Skeletal muscle tissue (tissue), 4 donors: ENCODE data around the gene MAP1A. TPM values are rescaled to one million over a fixed set of nuclear protein-coding genes. Genes with fewer than 3 reads are reported as not detected.
A peak's percentile ranks its signal among the peaks of the same experiment; 100 is the strongest.

Source experiments
- H3K27ac ChIP-seq: one replicate; pipeline ENCODE4 v1.7.0; 2013; ENCODE audit warnings: mild to moderate bottlenecking, low read depth, low read length, inconsistent platforms
- H3K27me3 ChIP-seq, 3 donors: one replicate each; pipeline ENCODE4 v1.7.0; 2013; ENCODE audit warnings: low read length in 3 of 3; ENCODE audit not compliant: control insufficient read depth in 3 of 3, insufficient read depth in 3 of 3
- H3K36me3 ChIP-seq, 3 donors: one replicate each; pipeline ENCODE4 v1.7.0; 2013; ENCODE audit warnings: low read length in 3 of 3; ENCODE audit not compliant: control insufficient read depth in 3 of 3, insufficient read depth in 3 of 3
- H3K4me1 ChIP-seq, 3 donors: one replicate each; pipeline ENCODE4 v1.7.0; 2013; ENCODE audit warnings: low read length in 3 of 3, mild to moderate bottlenecking in 3 of 3; ENCODE audit not compliant: control insufficient read depth in 3 of 3, insufficient read depth in 3 of 3
- H3K4me3 ChIP-seq, 3 donors: one replicate each; pipeline ENCODE4 v1.7.0; 2013; ENCODE audit warnings: low read length in 3 of 3
- H3K9ac ChIP-seq, 3 donors: one replicate each; pipeline ENCODE4 v1.7.0; 2013; ENCODE audit warnings: low read length in 3 of 3, mild to moderate bottlenecking in 3 of 3, moderate library complexity in 2 of 3, low read depth in 1 of 3
- H3K9me3 ChIP-seq, 3 donors: one replicate each; pipeline ENCODE4 v1.7.0; 2013; ENCODE audit warnings: low read length in 3 of 3; ENCODE audit not compliant: control insufficient read depth in 3 of 3
- total RNA-seq: library from RNA; depleted of rRNA; stranded (reverse); fragments of >200 nt; gene quantifications from one replicate; pipeline ENCODE4 v1.2.3, GENCODE V29; 2014
- donor health status: Osteomylitis.

MAP1A gene
- total RNA-seq, 1 donor from 2014 or later, result 19.3 TPM

DNA sequence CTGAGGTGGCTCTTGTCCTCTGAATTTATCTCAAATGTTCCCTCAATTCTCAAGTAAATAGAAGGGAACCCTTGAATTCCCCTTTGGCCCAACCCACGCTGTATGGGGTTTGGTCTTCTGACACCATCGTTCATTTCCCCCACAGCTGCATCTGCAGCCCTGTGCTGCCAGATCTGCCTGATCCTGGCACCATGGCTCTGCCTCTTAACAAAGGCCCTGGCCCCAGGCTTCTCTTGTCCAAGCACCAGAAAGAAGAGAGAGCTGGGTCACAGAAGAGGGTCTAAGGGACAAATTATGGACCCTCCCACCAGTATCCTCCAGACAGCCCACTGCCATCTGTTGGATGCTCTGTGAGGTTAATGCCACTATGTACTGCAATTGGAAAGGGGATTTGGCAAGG is 1.8 kb downstream of the MAP1A start:
- Histone ChIP-seq H3K36me3 (peaks cover 16 to 31% (median 22%) of the 10 kb centered on the region in 3 donors), H3K9ac (peak overlapping the region in 1 of 3 donors; percentile 9), H3K27me3 (peaks cover 0 to 8% (median 7%) of the 10 kb centered on the region in 3 donors), H3K4me3 (peak overlapping the region in 1 of 3 donors; percentile 79), H3K9me3 (no peaks in the 10 kb centered on the region), H3K4me1 (peaks cover 24 to 43% (median 27%) of the 10 kb centered on the region in 3 donors), H3K27ac (no peak overlapping the region)

DNA sequence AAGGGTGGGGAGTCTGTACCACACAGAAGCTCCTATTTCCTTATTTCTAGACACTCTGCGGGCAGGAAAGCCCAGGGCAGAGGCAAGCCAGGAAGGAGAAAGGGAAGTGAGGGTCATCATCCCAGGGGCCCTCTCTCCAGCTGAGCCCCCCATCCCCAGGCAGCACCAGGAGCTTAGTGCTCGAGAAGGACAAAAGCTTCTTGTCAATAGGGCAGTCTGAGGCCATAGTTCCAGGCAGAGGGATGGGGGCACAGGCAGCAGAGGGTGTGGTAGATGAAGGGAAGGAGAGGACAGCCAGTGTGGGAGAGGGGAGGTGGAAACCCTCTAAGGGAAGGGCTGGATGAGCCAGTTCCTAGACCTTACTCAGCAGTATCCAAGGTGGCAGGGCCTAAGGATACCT is 2.7 kb downstream of the MAP1A start:
- H3K27ac ChIP-seq, result no peak overlapping the region
- H3K9me3 ChIP-seq, result no peaks in the 10 kb centered on the region
- no peak overlapping the region for H3K4me3 ChIP-seq
- peaks cover 0 to 8% (median 7%) of the 10 kb centered on the region in 3 donors for H3K27me3 ChIP-seq
- H3K9ac ChIP-seq, result no peak overlapping the region
- H3K4me1 ChIP-seq, result peaks cover 21 to 37% (median 22%) of the 10 kb centered on the region in 3 donors
- peaks cover 24 to 40% (median 25%) of the 10 kb centered on the region in 3 donors for H3K36me3 ChIP-seq

DNA sequence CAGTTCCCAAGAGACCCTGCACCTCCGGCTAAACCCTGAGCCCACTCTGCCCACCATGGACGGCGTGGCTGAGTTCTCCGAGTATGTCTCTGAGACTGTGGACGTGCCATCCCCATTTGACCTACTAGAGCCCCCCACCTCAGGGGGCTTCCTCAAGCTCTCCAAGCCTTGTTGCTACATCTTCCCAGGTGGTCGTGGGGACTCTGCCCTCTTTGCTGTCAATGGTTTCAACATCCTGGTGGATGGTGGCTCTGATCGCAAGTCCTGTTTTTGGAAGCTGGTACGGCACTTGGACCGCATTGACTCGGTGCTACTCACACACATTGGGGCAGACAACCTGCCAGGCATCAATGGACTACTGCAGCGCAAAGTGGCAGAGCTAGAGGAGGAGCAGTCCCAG is 4.0 kb downstream of the MAP1A start:
- Histone ChIP-seq H3K36me3 (peaks cover 25 to 43% (median 28%) of the 10 kb centered on the region in 3 donors), H3K4me3 (no peak overlapping the region), H3K27me3 (peaks cover 0 to 7% (median 6%) of the 10 kb centered on the region in 3 donors), H3K9ac (no peak overlapping the region), H3K27ac (no peak overlapping the region), H3K9me3 (no peaks in the 10 kb centered on the region), H3K4me1 (peaks cover 12 to 25% (median 19%) of the 10 kb centered on the region in 3 donors)

DNA sequence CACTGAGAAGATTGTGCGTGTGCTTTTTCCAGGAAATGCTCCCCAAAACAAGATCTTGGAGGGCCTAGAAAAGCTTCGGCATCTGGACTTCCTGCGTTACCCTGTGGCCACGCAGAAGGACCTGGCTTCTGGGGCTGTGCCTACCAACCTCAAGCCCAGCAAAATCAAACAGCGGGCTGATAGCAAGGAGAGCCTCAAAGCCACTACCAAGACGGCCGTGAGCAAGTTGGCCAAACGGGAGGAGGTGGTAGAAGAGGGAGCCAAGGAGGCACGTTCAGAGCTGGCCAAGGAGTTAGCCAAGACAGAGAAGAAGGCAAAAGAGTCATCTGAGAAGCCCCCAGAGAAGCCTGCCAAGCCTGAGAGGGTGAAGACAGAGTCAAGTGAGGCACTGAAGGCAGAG is 4.8 kb downstream of the MAP1A start:
- Histone ChIP-seq H3K36me3 (peaks cover 26 to 43% (median 28%) of the 10 kb centered on the region in 3 donors), H3K9ac (no peak overlapping the region), H3K27ac (no peak overlapping the region), H3K9me3 (no peaks in the 10 kb centered on the region), H3K4me3 (no peak overlapping the region), H3K27me3 (peaks cover 0 to 7% (median 6%) of the 10 kb centered on the region in 3 donors), H3K4me1 (peaks cover 5 to 19% (median 16%) of the 10 kb centered on the region in 3 donors)

DNA sequence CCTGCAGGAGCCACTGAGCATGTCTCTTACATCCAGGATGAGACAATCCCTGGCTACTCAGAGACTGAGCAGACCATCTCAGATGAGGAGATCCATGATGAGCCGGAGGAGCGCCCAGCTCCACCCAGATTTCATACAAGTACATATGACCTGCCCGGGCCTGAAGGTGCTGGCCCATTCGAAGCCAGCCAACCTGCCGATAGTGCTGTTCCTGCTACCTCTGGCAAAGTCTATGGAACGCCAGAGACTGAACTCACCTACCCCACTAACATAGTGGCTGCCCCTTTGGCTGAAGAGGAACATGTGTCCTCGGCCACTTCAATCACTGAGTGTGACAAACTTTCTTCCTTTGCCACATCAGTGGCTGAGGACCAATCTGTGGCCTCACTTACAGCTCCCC is 6.2 kb downstream of the MAP1A start:
- Histone ChIP-seq H3K36me3 (peaks cover 26 to 43% (median 28%) of the 10 kb centered on the region in 3 donors), H3K9me3 (no peaks in the 10 kb centered on the region), H3K27me3 (no peaks in the 10 kb centered on the region), H3K9ac (no peak overlapping the region), H3K27ac (no peak overlapping the region), H3K4me1 (peaks cover 0 to 8% (median 5%) of the 10 kb centered on the region in 3 donors), H3K4me3 (no peak overlapping the region)

DNA sequence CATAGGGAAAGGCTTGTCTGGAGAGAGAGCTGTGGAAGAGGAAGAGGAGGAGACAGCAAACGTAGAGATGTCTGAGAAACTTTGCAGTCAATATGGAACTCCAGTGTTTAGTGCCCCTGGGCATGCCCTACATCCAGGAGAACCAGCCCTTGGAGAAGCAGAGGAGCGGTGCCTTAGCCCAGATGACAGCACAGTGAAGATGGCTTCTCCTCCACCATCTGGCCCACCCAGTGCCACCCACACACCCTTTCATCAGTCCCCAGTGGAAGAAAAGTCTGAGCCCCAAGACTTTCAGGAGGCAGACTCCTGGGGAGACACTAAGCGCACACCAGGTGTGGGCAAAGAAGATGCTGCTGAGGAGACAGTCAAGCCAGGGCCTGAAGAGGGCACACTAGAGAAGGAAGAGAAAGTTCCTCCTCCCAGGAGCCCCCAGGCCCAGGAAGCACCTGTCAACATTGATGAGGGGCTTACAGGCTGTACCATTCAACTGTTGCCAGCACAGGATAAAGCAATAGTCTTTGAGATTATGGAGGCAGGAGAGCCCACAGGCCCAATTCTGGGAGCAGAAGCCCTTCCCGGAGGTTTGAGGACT is 6.9 kb downstream of the MAP1A start:
- H3K4me3 ChIP-seq, result no peak overlapping the region
- H3K9ac ChIP-seq, result no peak overlapping the region
- H3K4me1 ChIP-seq, result peaks cover 0 to 2% (median 0%) of the 10 kb centered on the region in 3 donors
- H3K27ac ChIP-seq, result no peak overlapping the region
- H3K27me3 ChIP-seq, result no peaks in the 10 kb centered on the region
- peaks cover 26 to 43% (median 28%) of the 10 kb centered on the region in 3 donors for H3K36me3 ChIP-seq
- no peaks in the 10 kb centered on the region for H3K9me3 ChIP-seq

DNA sequence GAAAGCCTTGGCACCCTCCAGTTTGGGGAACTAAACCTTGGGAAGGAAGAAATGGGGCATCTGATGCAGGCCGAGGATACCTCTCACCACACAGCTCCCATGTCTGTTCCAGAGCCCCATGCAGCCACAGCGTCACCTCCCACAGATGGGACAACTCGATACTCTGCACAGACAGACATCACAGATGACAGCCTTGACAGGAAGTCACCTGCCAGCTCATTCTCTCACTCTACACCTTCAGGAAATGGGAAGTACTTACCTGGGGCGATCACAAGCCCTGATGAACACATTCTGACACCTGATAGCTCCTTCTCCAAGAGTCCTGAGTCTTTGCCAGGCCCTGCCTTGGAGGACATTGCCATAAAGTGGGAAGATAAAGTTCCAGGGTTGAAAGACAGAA is 7.7 kb downstream of the MAP1A start:
- Histone ChIP-seq H3K27ac (no peak overlapping the region), H3K36me3 (peaks cover 26 to 43% (median 28%) of the 10 kb centered on the region in 3 donors)

DNA sequence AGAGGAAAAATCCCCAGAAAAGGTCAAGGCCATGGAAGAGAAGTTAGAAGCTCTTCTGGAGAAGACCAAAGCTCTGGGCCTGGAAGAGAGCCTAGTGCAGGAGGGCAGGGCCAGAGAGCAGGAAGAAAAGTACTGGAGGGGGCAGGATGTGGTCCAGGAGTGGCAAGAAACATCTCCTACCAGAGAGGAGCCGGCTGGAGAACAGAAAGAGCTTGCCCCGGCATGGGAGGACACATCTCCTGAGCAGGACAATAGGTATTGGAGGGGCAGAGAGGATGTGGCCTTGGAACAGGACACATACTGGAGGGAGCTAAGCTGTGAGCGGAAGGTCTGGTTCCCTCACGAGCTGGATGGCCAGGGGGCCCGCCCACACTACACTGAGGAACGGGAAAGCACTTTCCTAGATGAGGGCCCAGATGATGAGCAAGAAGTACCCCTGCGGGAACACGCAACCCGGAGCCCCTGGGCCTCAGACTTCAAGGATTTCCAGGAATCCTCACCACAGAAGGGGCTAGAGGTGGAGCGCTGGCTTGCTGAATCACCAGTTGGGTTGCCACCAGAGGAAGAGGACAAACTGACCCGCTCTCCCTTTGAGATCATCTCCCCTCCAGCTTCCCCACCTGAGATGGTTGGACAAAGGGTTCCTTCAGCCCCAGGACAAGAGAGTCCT is 9.0 kb downstream of the MAP1A start:
- H3K4me1 ChIP-seq, result peaks cover 0 to 11% (median 8%) of the 10 kb centered on the region in 3 donors
- H3K36me3 ChIP-seq, result peaks cover 23 to 31% (median 24%) of the 10 kb centered on the region in 3 donors

More for the DNA sequence above, 7.7 kb downstream of the MAP1A start:
- Histone ChIP-seq H3K4me1 (no peaks in the 10 kb centered on the region), H3K27me3 (no peaks in the 10 kb centered on the region), H3K9me3 (no peaks in the 10 kb centered on the region), H3K4me3 (no peak overlapping the region), H3K9ac (no peak overlapping the region)

DNA sequence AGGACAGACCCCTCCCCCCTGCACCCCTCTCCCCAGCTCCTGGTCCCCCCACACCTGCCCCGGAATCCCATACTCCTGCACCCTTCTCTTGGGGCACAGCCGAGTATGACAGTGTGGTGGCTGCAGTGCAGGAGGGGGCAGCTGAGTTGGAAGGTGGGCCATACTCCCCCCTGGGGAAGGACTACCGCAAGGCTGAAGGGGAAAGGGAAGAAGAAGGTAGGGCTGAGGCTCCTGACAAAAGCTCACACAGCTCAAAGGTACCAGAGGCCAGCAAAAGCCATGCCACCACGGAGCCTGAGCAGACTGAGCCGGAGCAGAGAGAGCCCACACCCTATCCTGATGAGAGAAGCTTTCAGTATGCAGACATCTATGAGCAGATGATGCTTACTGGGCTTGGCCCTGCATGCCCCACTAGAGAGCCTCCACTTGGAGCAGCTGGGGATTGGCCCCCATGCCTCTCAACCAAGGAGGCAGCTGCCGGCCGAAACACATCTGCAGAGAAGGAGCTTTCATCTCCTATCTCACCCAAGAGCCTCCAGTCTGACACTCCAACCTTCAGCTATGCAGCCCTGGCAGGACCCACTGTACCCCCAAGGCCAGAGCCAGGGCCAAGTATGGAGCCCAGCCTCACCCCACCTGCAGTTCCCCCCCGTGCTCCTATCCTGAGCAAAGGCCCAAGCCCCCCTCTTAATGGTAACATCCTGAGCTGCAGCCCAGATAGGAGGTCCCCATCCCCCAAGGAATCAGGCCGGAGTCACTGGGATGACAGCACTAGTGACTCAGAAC is 9.8 kb downstream of the MAP1A start:
- Histone ChIP-seq H3K4me1 (peaks cover 5 to 13% (median 10%) of the 10 kb centered on the region in 3 donors), H3K27me3 (no peaks in the 10 kb centered on the region), H3K27ac (no peak overlapping the region), H3K9me3 (no peaks in the 10 kb centered on the region), H3K9ac (no peak overlapping the region), H3K4me3 (no peak overlapping the region), H3K36me3 (peaks cover 16 to 23% (median 16%) of the 10 kb centered on the region in 3 donors)

More for the DNA sequence above, 9.0 kb downstream of the MAP1A start:
- Histone ChIP-seq H3K4me3 (no peak overlapping the region), H3K27me3 (no peaks in the 10 kb centered on the region), H3K27ac (no peak overlapping the region), H3K9me3 (no peaks in the 10 kb centered on the region), H3K9ac (no peak overlapping the region)
